H1 (cell line): ENCODE data around the gene UIMC1. TPM values are rescaled to one million over a fixed set of nuclear protein-coding genes. Genes with fewer than 3 reads are reported as not detected.
"Not testable (repeated sequence)": the region's sequence is repeated elsewhere in the genome, so short reads cannot be mapped to it uniquely, and the experiment has no call there.

Source experiments
- CTCF ChIA-PET: fragments of 300-600 bp; sonication (Branson Sonifier 250); formaldehyde crosslinking; loops from one replicate; lab custom pipeline; 2021; ENCODE audit not compliant: partially characterized antibody; lab: Charles Lee
- POLR2A ChIA-PET: fragments of 300-600 bp; sonication (Branson Sonifier 250); formaldehyde crosslinking; loops from one replicate; lab custom pipeline; 2021; ENCODE audit warnings: inconsistent platforms; ENCODE audit not compliant: partially characterized antibody; lab: Charles Lee
- DNase-seq, 2 experiments: peaks; one replicate each; pipeline versions ENCODE4 v3.0.0 to v3.0.0-alpha.2; 2010 to 2022; ENCODE audit warnings: low spot score in 2 of 2, low read depth in 1 of 2, mixed read lengths in 1 of 2
- FAIRE-seq: peaks from 2 replicates; lab custom pipeline; 2011; peaks lifted over from hg19 to GRCh38; lab: Jason Lieb, UNC
- H2AFZ ChIP-seq: 2 replicates; pipeline ENCODE4 v1.8.1; 2012; ENCODE audit warnings: low read length, inconsistent platforms
- H2AK5ac ChIP-seq: 2 replicates; pipeline ENCODE4 v1.6.1; 2013; ENCODE audit warnings: low read depth, low read length
- H2BK120ac ChIP-seq: replicated peaks from 2 replicates; pipeline ENCODE3; 2013; ENCODE audit warnings: low read depth, low read length, inconsistent platforms
- H2BK12ac ChIP-seq: 2 replicates; pipeline ENCODE4 v1.6.1; 2013; ENCODE audit warnings: low read depth, low read length
- H2BK15ac ChIP-seq: 2 replicates; pipeline ENCODE4 v1.6.1; 2013; ENCODE audit warnings: low read length
- H2BK20ac ChIP-seq: 2 replicates; pipeline ENCODE4 v1.6.1; 2013; ENCODE audit warnings: low read length
- H2BK5ac ChIP-seq: 2 replicates; pipeline ENCODE4 v1.6.1; 2013; ENCODE audit warnings: low read depth, low read length
- H3K14ac ChIP-seq: 2 replicates; pipeline ENCODE4 v1.6.1; 2013; ENCODE audit warnings: inconsistent platforms; ENCODE audit not compliant: insufficient read length
- H3K18ac ChIP-seq: 2 replicates; pipeline ENCODE4 v1.6.1; 2013; ENCODE audit warnings: low read length; ENCODE audit errors: extremely low read depth
- H3K23ac ChIP-seq: 2 replicates; pipeline ENCODE4 v1.6.1; 2013; ENCODE audit warnings: inconsistent platforms; ENCODE audit not compliant: insufficient read length
- H3K23me2 ChIP-seq: 2 replicates; pipeline ENCODE4 v1.6.1; 2013; ENCODE audit warnings: low read depth, low read length
- H3K27ac ChIP-seq: 2 replicates; pipeline ENCODE4 v1.6.1; 2011; ENCODE audit warnings: low read depth, low read length, inconsistent platforms
- H3K27me3 ChIP-seq, 4 experiments: replicated peaks in 1 of 4; 1 replicate in 1 of 4; 2 replicates in 3 of 4; pipeline versions ENCODE4 v1.6.1 to v1.8.1; 2011 to 2013; ENCODE audit warnings: low read length in 3 of 4, mild to moderate bottlenecking in 3 of 4, inconsistent platforms in 2 of 4, mixed read lengths in 2 of 4, moderate library complexity in 1 of 4; ENCODE audit not compliant: control insufficient read depth in 3 of 4, insufficient read depth in 3 of 4; ENCODE audit errors: extremely low read depth in 1 of 4
- H3K36me3 ChIP-seq, 4 experiments: 2 replicates each; pipeline versions ENCODE4 v1.6.1 to v1.8.1; 2011 to 2013; ENCODE audit warnings: mild to moderate bottlenecking in 4 of 4, low read length in 3 of 4, moderate library complexity in 2 of 4, control low read depth in 1 of 4, inconsistent platforms in 1 of 4; ENCODE audit not compliant: insufficient read depth in 4 of 4, control insufficient read depth in 2 of 4
- H3K4ac ChIP-seq: replicated peaks from 2 replicates; pipeline ENCODE3; 2013; ENCODE audit warnings: low read length, low read depth, mixed read lengths, inconsistent platforms; ENCODE audit not compliant: insufficient read length
- H3K4me1 ChIP-seq, 4 experiments: replicated peaks in 1 of 4; 1 replicate in 1 of 4; 2 replicates in 3 of 4; pipeline versions ENCODE4 v1.6.1 to v1.8.1; 2011 to 2013; ENCODE audit warnings: low read length in 3 of 4, inconsistent platforms in 2 of 4, mixed read lengths in 1 of 4; ENCODE audit not compliant: insufficient read depth in 4 of 4, control insufficient read depth in 3 of 4
- H3K4me2 ChIP-seq, 2 experiments: 2 replicates each; pipeline versions ENCODE4 v1.6.1 to v1.8.1; 2011 to 2013; ENCODE audit warnings: low read depth in 2 of 2, low read length in 2 of 2, control low read depth in 1 of 2, inconsistent platforms in 1 of 2, mild to moderate bottlenecking in 1 of 2; ENCODE audit not compliant: insufficient read depth in 1 of 2
- H3K4me3 ChIP-seq, 4 experiments: fragments of 200-600, 300-600 bp in 1 of 4; sonication (generic), shearing (Covaris generic), sonication (Bioruptor Twin) in 1 of 4; 2 replicates each; pipeline versions ENCODE4 v1.5.1 to v1.8.1; 2011 to 2016; ENCODE audit warnings: low read length in 4 of 4, low read depth in 3 of 4, control low read depth in 2 of 4, inconsistent platforms in 2 of 4, mild to moderate bottlenecking in 2 of 4, mixed read lengths in 1 of 4, moderate library complexity in 1 of 4; ENCODE audit not compliant: insufficient read depth in 2 of 4; ENCODE audit errors: extremely low read depth in 1 of 4
- H3K56ac ChIP-seq: replicated peaks from 2 replicates; pipeline ENCODE3; 2013; ENCODE audit warnings: low read depth, mild to moderate bottlenecking, mixed read lengths, low read length, inconsistent platforms; ENCODE audit not compliant: insufficient read length
- H3K79me1 ChIP-seq: 2 replicates; pipeline ENCODE4 v1.6.1; 2013; ENCODE audit warnings: low read depth, low read length, control low read depth
- H3K79me2 ChIP-seq, 2 experiments: 2 replicates each; pipeline versions ENCODE4 v1.6.1 to v1.8.1; 2012 to 2013; ENCODE audit warnings: low read length in 2 of 2, mild to moderate bottlenecking in 2 of 2, inconsistent platforms in 1 of 2; ENCODE audit not compliant: insufficient read depth in 2 of 2, control insufficient read depth in 1 of 2
- H3K9ac ChIP-seq, 4 experiments: replicated peaks in 1 of 4; 1 replicate in 1 of 4; 2 replicates in 3 of 4; pipeline versions ENCODE4 v1.6.1 to v1.8.1; 2011 to 2013; ENCODE audit warnings: low read depth in 3 of 4, low read length in 3 of 4, control low read depth in 2 of 4, mild to moderate bottlenecking in 2 of 4, moderate library complexity in 2 of 4, inconsistent platforms in 1 of 4; ENCODE audit errors: extremely low read depth in 1 of 4
- H3K9me3 ChIP-seq, 2 experiments: 2 replicates each; pipeline versions ENCODE4 v1.6.1 to v1.8.1; 2012 to 2013; ENCODE audit warnings: mild to moderate bottlenecking in 2 of 2, moderate library complexity in 2 of 2, control low read depth in 1 of 2, inconsistent platforms in 1 of 2, low read depth in 1 of 2, low read length in 1 of 2, mixed read lengths in 1 of 2; ENCODE audit not compliant: insufficient read depth in 2 of 2
- H4K20me1 ChIP-seq, 2 experiments: replicated peaks in 1 of 2; 2 replicates each; pipeline versions ENCODE3 to v1.8.1; 2011 to 2013; ENCODE audit warnings: inconsistent platforms in 2 of 2, low read length in 2 of 2, mild to moderate bottlenecking in 1 of 2; ENCODE audit not compliant: insufficient read depth in 2 of 2, control insufficient read depth in 1 of 2
- H4K5ac ChIP-seq: 2 replicates; pipeline ENCODE4 v1.6.1; 2013; ENCODE audit warnings: low read length, low read depth, mixed read lengths, inconsistent platforms; ENCODE audit not compliant: insufficient read length
- H4K8ac ChIP-seq: 2 replicates; pipeline ENCODE4 v1.8.0; 2013; ENCODE audit warnings: mild to moderate bottlenecking, moderate library complexity, low read length, inconsistent platforms; ENCODE audit not compliant: insufficient read depth; ENCODE audit errors: extremely low read depth
- H4K91ac ChIP-seq: replicated peaks from 2 replicates; pipeline ENCODE3; 2013; ENCODE audit warnings: low read length, mixed read lengths, inconsistent platforms; ENCODE audit not compliant: insufficient read length
- WGBS, 2 experiments: shearing (Covaris generic) in 1 of 2; methylation state at CpG; one replicate each; pipeline versions ENCODE4 v1.1.6 to v1.1.7; 2013 to 2015; ENCODE audit warnings: low lambda C conversion rate in 2 of 2, mixed read lengths in 2 of 2, inconsistent platforms in 1 of 2, low coverage in 1 of 2, missing lambda C conversion rate in 1 of 2; ENCODE audit not compliant: insufficient replicate concordance in 2 of 2, insufficient coverage in 1 of 2, insufficient read length in 1 of 2; ENCODE audit errors: extremely low coverage in 1 of 2, missing lambda C conversion rate in 1 of 2; 5-methylcytosine and 5-hydroxymethylcytosine counted together
- polyA plus RNA-seq, 7 experiments: library from polyadenylated mRNA; depleted of rRNA in 3 of 7; stranded (reverse) in 5 of 7; unstranded in 2 of 7; fragments of >200 nt in 5 of 7; fragments of 200-250 nt in 2 of 7; gene quantifications; 1 replicate in 5 of 7; 2 replicates in 1 of 7; 4 replicates in 1 of 7; pipeline versions ENCODE4 v1.2.1 to v1.2.3, GENCODE V29; 2011 to 2013; ENCODE audit warnings: missing spikeins in 2 of 7, mixed read lengths in 2 of 7
- total RNA-seq: library from RNA; stranded (reverse); fragmentation: NEBNext Ultra II Directional; extraction: Animal tissue kit (Norgen Biotek cat#: 25700); gene quantifications from 2 replicates; pipeline ENCODE4 v1.2.1, GENCODE V29; 2021

Gene UIMC1
- total and polyA plus RNA-seq, 2 of the 8 experiments (the other 6 are each of a cell fraction or from before 2014, with no cell fraction given): 12.8 to 43.7 TPM

DNA sequence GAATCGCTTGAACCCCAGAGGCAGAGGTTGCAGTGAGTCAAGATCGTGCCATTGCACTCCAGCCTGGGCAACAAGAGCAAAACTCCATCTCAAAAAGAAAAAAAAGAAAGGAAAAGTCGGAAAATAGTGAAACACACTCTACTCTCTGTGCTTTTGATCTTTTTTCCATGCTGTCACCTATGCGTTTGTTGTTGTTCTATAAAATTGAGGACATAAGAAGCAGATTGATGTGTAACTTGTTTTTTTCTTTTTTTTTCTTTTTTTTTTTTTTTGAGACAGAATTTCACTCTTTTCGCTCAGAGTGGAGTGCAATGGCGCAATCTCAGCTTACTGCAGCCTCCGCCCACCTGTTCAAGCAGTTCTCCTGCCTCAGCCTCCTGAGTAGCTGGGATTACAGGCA lies 42.0 kb upstream of the UIMC1 start:
- H3K4me2 ChIP-seq, H3K79me2 ChIP-seq, H3K9me3 ChIP-seq, H3K79me1 ChIP-seq, H3K18ac ChIP-seq, H2BK15ac ChIP-seq, H4K8ac ChIP-seq, H3K23me2 ChIP-seq, H2BK20ac ChIP-seq, H3K4ac ChIP-seq, DNase-seq, H2BK5ac ChIP-seq, H2BK12ac ChIP-seq, H3K14ac ChIP-seq, H3K27ac ChIP-seq, POLR2A ChIA-PET, H2AK5ac ChIP-seq, H2BK120ac ChIP-seq, H3K56ac ChIP-seq, H3K23ac ChIP-seq, FAIRE-seq, H4K20me1 ChIP-seq, H4K5ac ChIP-seq, H2AFZ ChIP-seq, CTCF ChIA-PET, H3K4me3 ChIP-seq, H3K4me1 ChIP-seq, H3K27me3 ChIP-seq, H3K9ac ChIP-seq, H4K91ac ChIP-seq: not testable (repeated sequence)
- peaks cover 0 to 32% (median 16%) of the 10 kb centered on the region in 4 experiments; a peak in 6 of 8 replicates for H3K36me3 ChIP-seq
- 97% methylated on average over 5 of the region's 7 CpGs; no CpG with 5 or more reads in 1 of the 2 experiments for WGBS, 2 experiments
